GM12873 (cell line): ENCODE results near the gene ABCB10.

Experiments used
- CTCF ChIP-seq: IDR thresholded peaks from 2 replicates; pipeline ENCODE4 v1.5.1; 2012; ENCODE audit warnings: low read depth, mild to moderate bottlenecking, moderate library complexity, low read length, control low read depth; ENCODE audit not compliant: insufficient read depth; ENCODE audit errors: missing control alignments

ABCB10 gene

GRCh38 chr1:229558460-229559335 lies at the start of gene ABCB10:
Gene ABCB10, minus strand, starts transcription at chr1:229558707. Its CDS starts 55 bp downstream, at chr1:229558652.
- TF ChIP-seq CTCF: peak; percentile 73

GRCh38 chr1:229607370-229607769 lies 48.9 kb upstream of the ABCB10 start:
- no peak for TF ChIP-seq CTCF

GRCh38 chr1:229603371-229604005 lies 45.0 kb upstream of the ABCB10 start:
- TF ChIP-seq CTCF: no peak

GRCh38 chr1:229600229-229600628 lies 41.7 kb upstream of the ABCB10 start:
- no peak for TF ChIP-seq CTCF

GRCh38 chr1:229599218-229599954 lies 40.9 kb upstream of the ABCB10 start:
- no peak for TF ChIP-seq CTCF

GRCh38 chr1:229597877-229598276 lies 39.4 kb upstream of the ABCB10 start:
- no peak for TF ChIP-seq CTCF
